ENCODE results near the gene BTNL3. TPM values are rescaled to one million over a fixed set of nuclear protein-coding genes. Genes with fewer than 3 reads are reported as not detected.

Gene BTNL3
- total and polyA plus RNA-seq, 8 donors, result 0.31 to 10.5 (median 0.60) TPM; not detected in 2

DNA sequence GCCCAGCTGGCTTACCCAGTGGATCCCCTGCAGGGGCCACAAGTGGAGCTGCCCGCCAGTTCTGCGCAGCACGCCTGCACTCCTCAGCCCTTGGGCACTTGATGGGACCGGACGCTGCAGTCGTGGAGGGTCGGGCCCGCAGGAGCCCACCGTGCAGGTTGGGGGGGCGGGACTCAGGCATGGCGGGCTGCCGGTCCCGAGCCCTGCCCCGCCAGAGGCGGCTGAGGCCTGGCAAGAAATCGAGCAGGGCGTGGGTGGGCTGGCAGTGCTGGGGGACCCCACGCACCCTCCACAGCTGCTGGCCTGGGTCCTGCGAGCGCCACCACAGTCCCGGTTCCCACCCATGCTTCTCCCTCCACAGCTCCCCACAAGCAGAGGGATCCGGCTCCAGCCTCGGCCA is 19.2 kb upstream of the BTNL3 start:
- intact Hi-C loops (cut with DNase I; ENCODE audit: low total_unique reads), result no loop called here
- Histone ChIP-seq H3K27me3 (no peaks in the 10 kb centered on the region), H3K9me3 (no peaks in the 10 kb centered on the region), H3K4me1 (peaks cover 0 to 3% (median 0%) of the 10 kb centered on the region in 4 donors), H3K4me3 (no peak overlapping the region), H3K36me3 (no peaks in the 10 kb centered on the region), H3K27ac (no peak overlapping the region)
- 94 to 100% (median 100%) methylated on average over 3 to 23 of the region's 23 CpGs for WGBS, 5 donors
- TF ChIP-seq POLR2A (IDR thresholded peaks at IDR 0.05) (no peak), POLR2AphosphoS5 (IDR thresholded peaks at IDR 0.05) (no peak), EP300 (IDR thresholded peaks at IDR 0.05) (no peak)
- TF ChIP-seq, protein P1, sequence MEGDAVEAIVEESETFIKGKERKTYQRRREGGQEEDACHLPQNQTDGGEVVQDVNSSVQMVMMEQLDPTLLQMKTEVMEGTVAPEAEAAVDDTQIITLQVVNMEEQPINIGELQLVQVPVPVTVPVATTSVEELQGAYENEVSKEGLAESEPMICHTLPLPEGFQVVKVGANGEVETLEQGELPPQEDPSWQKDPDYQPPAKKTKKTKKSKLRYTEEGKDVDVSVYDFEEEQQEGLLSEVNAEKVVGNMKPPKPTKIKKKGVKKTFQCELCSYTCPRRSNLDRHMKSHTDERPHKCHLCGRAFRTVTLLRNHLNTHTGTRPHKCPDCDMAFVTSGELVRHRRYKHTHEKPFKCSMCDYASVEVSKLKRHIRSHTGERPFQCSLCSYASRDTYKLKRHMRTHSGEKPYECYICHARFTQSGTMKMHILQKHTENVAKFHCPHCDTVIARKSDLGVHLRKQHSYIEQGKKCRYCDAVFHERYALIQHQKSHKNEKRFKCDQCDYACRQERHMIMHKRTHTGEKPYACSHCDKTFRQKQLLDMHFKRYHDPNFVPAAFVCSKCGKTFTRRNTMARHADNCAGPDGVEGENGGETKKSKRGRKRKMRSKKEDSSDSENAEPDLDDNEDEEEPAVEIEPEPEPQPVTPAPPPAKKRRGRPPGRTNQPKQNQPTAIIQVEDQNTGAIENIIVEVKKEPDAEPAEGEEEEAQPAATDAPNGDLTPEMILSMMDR (IDR thresholded peaks at IDR 0.05), result no peak
- no peak for DNase-seq

DNA sequence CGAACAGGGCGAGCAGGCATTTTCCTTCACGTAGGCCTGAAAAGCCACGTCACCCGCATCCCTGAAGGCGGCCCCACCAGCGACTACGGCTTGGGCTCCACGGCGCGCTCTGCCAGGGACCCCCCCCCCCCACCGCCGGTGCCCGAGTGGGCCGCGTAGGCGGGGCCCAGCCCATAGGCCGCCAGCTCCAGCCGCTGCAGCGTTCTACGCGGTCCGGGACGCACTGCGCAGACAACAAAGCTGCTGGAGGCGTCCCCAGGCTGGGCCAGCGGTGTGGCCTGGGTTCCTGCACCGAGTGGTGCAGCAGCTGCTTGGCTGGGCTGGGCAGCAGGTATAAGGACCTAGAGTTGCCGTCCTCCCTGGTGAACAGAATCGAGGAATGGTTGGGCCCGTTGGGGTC is 18.3 kb upstream of the BTNL3 start:
- intact Hi-C loops (cut with DNase I; ENCODE audit: low total_unique reads), result no loop called here
- WGBS, 5 donors, result 92 to 97% (median 97%) methylated on average over 18 to 31 of the region's 31 CpGs
- H3K9me3 ChIP-seq, result no peaks in the 10 kb centered on the region

DNA sequence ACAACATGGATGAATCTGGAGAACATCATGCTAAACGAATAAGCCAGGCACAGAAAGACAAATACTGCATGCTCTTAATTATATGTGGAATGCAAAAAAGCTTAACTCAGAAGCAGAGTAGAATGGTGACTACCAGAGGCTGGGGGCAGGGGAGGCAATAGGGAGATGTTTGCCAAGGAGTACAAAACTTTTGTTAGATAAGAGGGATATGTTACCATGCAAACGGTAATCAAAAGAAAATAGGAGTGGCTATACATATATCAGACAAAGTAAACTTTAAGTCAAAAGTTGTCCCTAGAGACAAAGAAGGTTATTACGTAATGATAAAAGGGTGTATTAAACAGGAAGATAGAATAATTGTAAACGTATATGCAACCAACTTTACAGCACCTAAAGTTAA is 17.8 kb upstream of the BTNL3 start:
- peak in 1 of 2 donors; percentile 40 for DNase-seq
- WGBS, 5 donors, result 23 to 45% (median 37%) methylated on average over 4 of the region's 4 CpGs
- H3K36me3 ChIP-seq, result no peaks in the 10 kb centered on the region

More for the DNA sequence above, 18.3 kb upstream of the BTNL3 start:
- TF ChIP-seq POLR2A (IDR thresholded peaks at IDR 0.05) (no peak), POLR2AphosphoS5 (IDR thresholded peaks at IDR 0.05) (no peak), EP300 (IDR thresholded peaks at IDR 0.05) (no peak)
- TF ChIP-seq, protein P1 (IDR thresholded peaks at IDR 0.05), result no peak
- Histone ChIP-seq H3K27me3 (no peaks in the 10 kb centered on the region), H3K27ac (no peak overlapping the region), H3K4me1 (peaks cover 0 to 3% (median 0%) of the 10 kb centered on the region in 4 donors), H3K36me3 (no peaks in the 10 kb centered on the region), H3K4me3 (no peak overlapping the region)
- no peak for DNase-seq

DNA sequence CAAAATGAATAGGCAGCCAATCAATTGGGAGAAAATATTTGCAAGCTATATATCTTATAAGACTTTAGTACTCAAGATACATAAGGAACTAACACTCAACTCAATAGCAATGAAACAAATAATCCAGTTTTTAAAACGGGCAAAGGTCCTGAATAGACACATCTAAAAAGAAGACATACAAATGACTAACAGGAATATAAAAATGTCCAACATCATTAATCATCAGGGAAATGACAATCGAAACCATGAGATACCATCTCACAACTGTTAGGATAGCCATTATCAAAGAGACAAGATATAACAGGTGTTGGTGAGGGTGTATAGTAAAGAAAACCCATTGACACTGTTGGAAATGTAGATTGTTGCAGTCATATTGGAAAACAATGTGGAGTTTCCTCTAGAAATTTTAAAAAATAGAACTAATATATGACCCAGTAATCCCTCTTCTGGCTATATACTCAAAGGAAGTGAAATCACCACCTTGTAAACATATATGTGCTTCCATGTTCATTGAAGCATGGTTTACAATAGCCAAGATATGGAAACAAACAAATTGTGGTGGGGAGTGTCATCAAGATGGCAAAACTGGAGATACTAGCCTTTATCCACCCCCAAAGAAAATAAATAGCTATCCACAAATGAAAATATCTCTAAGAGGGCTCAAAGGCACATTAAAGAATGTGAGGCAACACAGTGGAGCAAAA is 13.9 kb upstream of the BTNL3 start:
- Histone ChIP-seq H3K27ac (no peak overlapping the region), H3K4me1 (peaks cover 0 to 7% (median 0%) of the 10 kb centered on the region in 4 donors), H3K9me3 (no peaks in the 10 kb centered on the region), H3K4me3 (no peak overlapping the region), H3K27me3 (no peaks in the 10 kb centered on the region), H3K36me3 (no peaks in the 10 kb centered on the region)
- DNase-seq, result no peak
- 48 to 95% (median 89%) methylated on average over 2 of the region's 2 CpGs for WGBS, 5 donors
- TF ChIP-seq POLR2A (IDR thresholded peaks at IDR 0.05) (no peak), POLR2AphosphoS5 (IDR thresholded peaks at IDR 0.05) (no peak), EP300 (IDR thresholded peaks at IDR 0.05) (no peak)
- TF ChIP-seq, protein P1 (IDR thresholded peaks at IDR 0.05), result no peak
- intact Hi-C loops (cut with DNase I; ENCODE audit: low total_unique reads), result no loop called here

More for the DNA sequence above, 17.8 kb upstream of the BTNL3 start:
- Histone ChIP-seq H3K4me3 (no peak overlapping the region), H3K9me3 (no peaks in the 10 kb centered on the region), H3K4me1 (peaks cover 0 to 3% (median 0%) of the 10 kb centered on the region in 4 donors), H3K27me3 (no peaks in the 10 kb centered on the region), H3K27ac (no peak overlapping the region)
- intact Hi-C loops (cut with DNase I; ENCODE audit: low total_unique reads), result no loop called here
- TF ChIP-seq POLR2A (IDR thresholded peaks at IDR 0.05) (no peak), EP300 (IDR thresholded peaks at IDR 0.05) (no peak), POLR2AphosphoS5 (IDR thresholded peaks at IDR 0.05) (no peak)
- TF ChIP-seq, protein P1 (IDR thresholded peaks at IDR 0.05), result no peak

All from stomach (tissue), 9 donors.